ENCODE data around the gene SLC2A4.
A peak's percentile ranks its signal among the peaks of the same experiment; 100 is the strongest.
"Not testable (repeated sequence)": the region's sequence is repeated elsewhere in the genome, so short reads cannot be mapped to it uniquely, and the experiment has no call there.

Gene SLC2A4

DNA sequence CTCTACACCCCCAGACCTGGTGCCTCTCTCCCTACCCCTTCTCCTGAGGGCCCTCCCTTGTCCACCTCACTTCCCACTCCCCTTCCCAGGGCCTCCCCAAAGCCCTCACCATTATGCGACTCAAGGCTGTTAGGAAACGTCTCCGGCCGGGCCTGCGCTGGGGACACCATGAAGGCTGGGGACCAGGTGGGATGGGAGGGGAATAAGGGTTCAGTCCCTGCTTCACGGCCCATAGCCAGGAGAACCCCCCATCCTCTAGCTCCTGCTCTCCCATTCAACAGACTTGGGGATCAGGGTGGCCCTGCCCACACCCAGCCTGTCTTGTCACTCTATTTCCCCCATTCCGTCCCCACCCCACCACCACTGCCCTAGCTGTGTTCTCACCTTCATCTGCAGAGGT lies 45.5 kb downstream of the SLC2A4 start:
- no peak for DNase-seq

DNA sequence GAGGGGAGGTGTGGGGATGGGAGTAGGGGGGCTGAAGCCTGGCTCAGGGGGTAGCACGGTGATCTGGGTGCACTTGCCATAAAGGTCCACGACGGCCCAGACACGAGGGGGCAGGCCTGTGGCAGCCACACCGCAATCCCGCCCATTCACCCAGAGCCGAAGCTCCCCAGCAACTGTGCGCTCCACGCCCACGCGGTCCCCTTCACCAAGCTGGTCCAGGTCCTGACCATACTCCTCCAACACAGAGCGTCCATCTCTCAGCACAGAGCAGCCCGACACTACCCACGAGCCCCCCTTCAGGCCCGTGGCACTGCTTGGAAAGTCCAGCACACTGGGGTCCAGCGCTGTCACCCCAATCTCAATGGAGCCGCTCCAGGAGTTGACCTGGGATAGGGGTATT lies 46.0 kb downstream of the SLC2A4 start:
- no peak for DNase-seq

GRCh38 chr17:7328009-7328408 lies 46.5 kb downstream of the SLC2A4 start:
- DNase-seq = no peak

GRCh38 chr17:7328840-7329373 lies 47.4 kb downstream of the SLC2A4 start, which contains the start of gene NEURL4:
TSS of gene NEURL4 (minus strand) at chr17:7329335. CDS start at chr17:7329312, 23 bp downstream.
- DNase-seq = no peak

- DNase-seq = peak; percentile 97
Measured at GRCh38 chr17:7329374-7329996, 48.0 kb downstream of the SLC2A4 start.

GRCh38 chr17:7329997-7330637 lies 48.6 kb downstream of the SLC2A4 start:
- DNase-seq = peak; percentile 83

- no peak for DNase-seq
Measured at GRCh38 chr17:7330638-7331015, 49.1 kb downstream of the SLC2A4 start.

GRCh38 chr17:7332111-7332510 lies 50.6 kb downstream of the SLC2A4 start:
- no peak for DNase-seq

GRCh38 chr17:7332600-7333069 lies 51.1 kb downstream of the SLC2A4 start:
- not testable (repeated sequence) for DNase-seq

GRCh38 chr17:7334938-7335538 lies 53.5 kb downstream of the SLC2A4 start:
- no peak for DNase-seq

GRCh38 chr17:7335765-7336164 lies 54.2 kb downstream of the SLC2A4 start:
- not testable (repeated sequence) for DNase-seq

- no peak for DNase-seq
Measured at GRCh38 chr17:7336240-7337175, 55.0 kb downstream of the SLC2A4 start, which contains the start of gene ACAP1. TSS of gene ACAP1 (plus strand) at chr17:7336529. CDS start at chr17:7336735, 206 bp downstream.

DNA sequence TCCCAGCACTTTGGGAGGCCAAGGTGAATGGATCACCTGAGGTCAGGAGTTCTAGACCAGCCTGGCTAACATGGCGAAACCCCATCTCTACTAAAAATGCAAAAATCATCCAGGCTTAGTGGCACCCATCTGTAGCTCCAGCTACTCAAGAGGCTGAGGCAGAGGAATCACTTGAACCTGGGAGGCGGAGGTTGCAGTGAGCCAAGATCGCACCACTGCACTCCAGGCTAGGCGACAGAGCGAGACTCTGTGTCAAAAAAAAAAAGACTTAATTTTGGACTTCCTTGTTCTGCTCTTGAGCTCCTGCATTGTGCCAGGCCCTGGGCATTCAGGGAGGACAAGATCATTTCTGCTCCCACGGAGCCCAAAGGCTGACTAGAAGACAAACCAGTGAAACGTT lies 56.1 kb downstream of the SLC2A4 start:
- DNase-seq = not testable (repeated sequence)
